Measurements from ENCODE around the gene PRKAR1B. TPM values are rescaled to one million over a fixed set of nuclear protein-coding genes. Genes with fewer than 3 reads are reported as not detected.

Gene PRKAR1B
- total RNA-seq, 1 experiment from 2014 or later = 20.4 TPM

GRCh38 chr7:732556-732955, 5.5 kb upstream of the PRKAR1B start:
- Histone ChIP-seq H3K36me3 (peaks cover 49% of the 10 kb centered on the region), H3K4me3 (no peak overlapping the region), H3K27me3 (no peaks in the 10 kb centered on the region), H3K9me3 (peaks cover 11% of the 10 kb centered on the region)
- DNase-seq = no peak

DNA sequence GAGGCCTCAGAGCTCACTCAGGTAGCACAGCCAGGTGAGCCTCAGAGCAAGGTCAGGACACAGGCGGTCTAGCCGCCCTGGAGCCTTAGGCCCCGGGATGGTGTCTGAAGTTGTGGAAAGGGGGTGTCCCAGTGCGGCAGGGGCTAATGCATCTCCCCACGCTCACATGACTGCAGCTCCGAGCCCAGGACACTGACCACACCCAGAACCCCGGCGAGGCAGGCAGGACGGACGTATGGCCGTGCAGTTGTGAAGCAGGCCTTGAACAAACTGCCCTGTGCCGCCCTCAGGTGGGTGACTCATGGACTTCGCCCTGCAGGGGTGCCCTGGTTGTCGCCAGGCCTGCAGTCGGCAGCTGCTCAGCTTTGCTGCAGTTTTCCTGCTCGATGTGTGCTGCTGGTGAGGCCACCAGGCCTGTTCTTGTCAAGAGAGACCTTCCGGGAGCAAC, 5.0 kb upstream of the PRKAR1B start:
- H3K4me3 ChIP-seq = no peak overlapping the region
- DNase-seq = no peak
- peaks cover 11% of the 10 kb centered on the region for H3K9me3 ChIP-seq
- H3K36me3 ChIP-seq = peaks cover 49% of the 10 kb centered on the region
- no peaks in the 10 kb centered on the region for H3K27me3 ChIP-seq

DNA sequence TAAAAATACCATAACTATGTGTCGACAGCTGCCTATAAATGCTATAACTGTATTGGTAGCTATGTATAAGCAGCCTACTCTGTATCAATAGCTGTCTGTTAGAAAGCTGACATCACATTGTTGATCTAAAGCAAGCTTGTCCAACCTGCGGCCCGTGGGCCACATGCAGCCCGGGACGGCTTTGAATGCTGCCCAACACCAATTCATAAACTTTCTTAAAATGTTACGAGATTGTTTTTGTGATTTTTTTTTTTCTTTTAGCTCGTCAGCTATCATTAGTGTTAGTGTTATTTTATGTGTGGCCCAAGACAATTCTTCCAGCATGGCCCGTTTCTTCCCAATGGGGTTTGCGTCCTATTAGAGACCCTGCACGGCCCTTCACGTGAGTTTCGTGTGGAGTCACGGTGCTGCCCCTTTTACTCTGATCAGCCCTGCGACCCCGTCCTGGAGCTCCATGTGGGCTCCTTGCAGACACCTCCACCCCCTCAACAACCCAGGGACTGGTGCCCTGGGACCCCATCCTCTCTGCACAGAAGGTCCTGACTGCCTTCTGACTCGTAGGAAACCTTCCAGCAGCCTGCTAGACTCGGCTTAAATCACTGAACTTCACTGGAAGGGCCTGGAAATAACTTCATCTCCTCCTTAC, 4.5 kb upstream of the PRKAR1B start:
- Histone ChIP-seq H3K36me3 (peaks cover 49% of the 10 kb centered on the region), H3K9me3 (peaks cover 11% of the 10 kb centered on the region), H3K4me3 (no peak overlapping the region), H3K27me3 (no peaks in the 10 kb centered on the region)
- DNase-seq = no peak

GRCh38 chr7:730501-731439, 3.7 kb upstream of the PRKAR1B start:
- no peak for DNase-seq
- H3K36me3 ChIP-seq = peaks cover 50% of the 10 kb centered on the region
- peaks cover 15% of the 10 kb centered on the region for H3K9me3 ChIP-seq
- no peak overlapping the region for H3K4me3 ChIP-seq
- no peaks in the 10 kb centered on the region for H3K27me3 ChIP-seq

GRCh38 chr7:729140-730000, 2.3 kb upstream of the PRKAR1B start:
- no peak for DNase-seq
- Histone ChIP-seq H3K9me3 (peaks cover 24% of the 10 kb centered on the region), H3K27me3 (no peaks in the 10 kb centered on the region)

GRCh38 chr7:728602-729001, 1.5 kb upstream of the PRKAR1B start:
- H3K27me3 ChIP-seq = no peaks in the 10 kb centered on the region

More at GRCh38 chr7:729140-730000, 2.3 kb upstream of the PRKAR1B start:
- peaks cover 57% of the 10 kb centered on the region for H3K36me3 ChIP-seq
- H3K4me3 ChIP-seq = no peak overlapping the region

GRCh38 chr7:727806-728460, 852 bp upstream of the PRKAR1B start:
- Histone ChIP-seq H3K9me3 (peaks cover 20% of the 10 kb centered on the region), H3K4me3 (peak overlapping the region; percentile 54), H3K36me3 (peaks cover 53% of the 10 kb centered on the region), H3K27me3 (no peaks in the 10 kb centered on the region)
- DNase-seq = no peak

More at GRCh38 chr7:728602-729001, 1.5 kb upstream of the PRKAR1B start:
- peaks cover 21% of the 10 kb centered on the region for H3K9me3 ChIP-seq
- DNase-seq = no peak
- peaks cover 56% of the 10 kb centered on the region for H3K36me3 ChIP-seq
- H3K4me3 ChIP-seq = peak overlapping the region; percentile 54; the same call in 1 of the 2 replicates

DNA sequence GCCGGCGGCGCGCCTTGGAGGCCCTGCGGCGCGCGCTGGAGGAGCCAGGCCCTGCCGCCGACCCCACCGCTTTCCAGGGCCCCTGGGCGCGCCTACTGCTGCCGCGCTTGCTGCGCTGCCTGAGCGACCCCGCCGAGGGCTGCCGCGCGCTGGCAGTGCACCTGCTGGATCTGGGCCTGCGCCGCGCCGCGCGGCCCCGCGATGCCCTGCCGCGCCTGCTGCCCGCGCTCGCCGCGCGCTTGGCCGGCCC, 302 bp downstream of the PRKAR1B start:
- Histone ChIP-seq H3K9me3 (peaks cover 23% of the 10 kb centered on the region), H3K27me3 (no peaks in the 10 kb centered on the region), H3K36me3 (peaks cover 47% of the 10 kb centered on the region), H3K4me3 (peak overlapping the region; percentile 54)
- DNase-seq = no peak

GRCh38 chr7:726084-726853, 812 bp downstream of the PRKAR1B start, which contains the start of gene DNAAF5:
Gene DNAAF5 (plus strand): TSS chr7:726699. CDS start chr7:726721, 22 bp downstream.
- peaks cover 23% of the 10 kb centered on the region for H3K9me3 ChIP-seq
- H3K27me3 ChIP-seq = no peaks in the 10 kb centered on the region
- DNase-seq = peak; percentile 88
- H3K4me3 ChIP-seq = peak within 1 kb of the TSS; percentile 54
- H3K36me3 ChIP-seq = peaks cover 45% of the 10 kb centered on the region

DNA sequence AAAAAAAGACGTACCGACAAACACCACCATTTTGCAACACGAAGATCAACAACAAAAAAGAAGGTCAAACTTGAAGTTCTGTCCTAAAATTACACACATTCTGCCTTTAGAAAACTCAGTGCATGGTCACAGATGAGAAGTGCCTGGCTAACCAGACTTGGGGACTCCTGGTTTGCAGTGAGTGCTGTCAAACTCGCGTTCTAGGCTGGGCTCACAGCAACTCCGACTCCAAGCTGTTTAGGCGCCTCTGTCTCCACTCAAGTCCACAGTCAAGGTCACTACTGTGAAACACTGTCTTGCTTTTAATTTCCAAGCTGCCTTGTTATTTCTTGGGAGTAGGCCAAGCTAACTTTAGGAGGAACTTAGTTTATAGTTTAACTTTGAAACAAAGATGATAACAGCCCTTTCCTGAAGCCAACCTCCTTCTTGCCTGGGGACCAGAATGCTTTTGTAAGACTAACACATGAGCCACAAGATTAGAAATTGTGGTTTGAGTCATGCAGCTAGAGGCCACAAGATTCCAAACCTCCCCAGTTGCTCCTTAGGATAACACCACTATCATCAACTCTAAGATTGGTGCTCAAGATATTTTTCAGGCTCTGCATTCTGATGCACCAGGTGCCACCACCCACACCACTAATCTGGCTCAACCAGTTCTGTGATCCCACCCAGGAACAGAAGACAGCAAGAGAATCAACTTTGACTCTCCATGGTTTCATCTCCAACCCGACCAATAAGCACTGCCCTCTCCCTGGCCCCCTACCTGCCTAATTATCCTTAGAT, 1.7 kb downstream of the PRKAR1B start:
- Histone ChIP-seq H3K9me3 (peaks cover 23% of the 10 kb centered on the region), H3K4me3 (peak overlapping the region; percentile 54), H3K36me3 (peaks cover 36% of the 10 kb centered on the region), H3K27me3 (no peaks in the 10 kb centered on the region)
- DNase-seq = no peak

- Histone ChIP-seq H3K36me3 (peaks cover 28% of the 10 kb centered on the region), H3K9me3 (peaks cover 23% of the 10 kb centered on the region), H3K4me3 (no peak overlapping the region), H3K27me3 (no peaks in the 10 kb centered on the region)
- no peak for DNase-seq
Observed at GRCh38 chr7:724298-724697, 2.8 kb downstream of the PRKAR1B start.

GRCh38 chr7:723541-723940, 3.5 kb downstream of the PRKAR1B start:
- H3K27me3 ChIP-seq = no peaks in the 10 kb centered on the region
- peaks cover 23% of the 10 kb centered on the region for H3K9me3 ChIP-seq
- DNase-seq = no peak
- H3K4me3 ChIP-seq = no peak overlapping the region
- peaks cover 28% of the 10 kb centered on the region for H3K36me3 ChIP-seq

GRCh38 chr7:721619-722248, 5.3 kb downstream of the PRKAR1B start:
- peaks cover 28% of the 10 kb centered on the region for H3K36me3 ChIP-seq
- no peak for DNase-seq
- peaks cover 23% of the 10 kb centered on the region for H3K9me3 ChIP-seq
- H3K4me3 ChIP-seq = no peak overlapping the region
- no peaks in the 10 kb centered on the region for H3K27me3 ChIP-seq

DNA sequence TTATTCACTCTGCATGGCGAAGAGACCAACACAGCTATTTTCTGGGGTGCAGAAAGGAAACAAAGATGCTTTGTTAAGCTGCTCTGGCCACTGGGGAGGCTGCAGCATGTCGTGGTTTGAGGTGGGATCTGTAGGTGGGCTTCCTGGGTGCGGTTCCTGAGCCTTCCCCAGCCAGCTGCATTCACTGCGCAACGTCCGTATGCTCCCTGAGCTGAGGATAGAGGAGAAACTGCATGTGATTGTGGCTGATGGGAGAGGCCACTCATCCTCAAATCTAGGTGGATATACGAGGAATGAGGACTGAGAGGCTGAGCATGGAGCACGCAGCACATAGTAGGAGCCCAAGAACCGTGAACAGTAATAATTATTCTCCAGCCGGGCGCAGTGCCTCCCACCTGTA, 10.4 kb downstream of the PRKAR1B start:
- no peaks in the 10 kb centered on the region for H3K36me3 ChIP-seq
- no peak overlapping the region for H3K4me3 ChIP-seq
- no peak for DNase-seq
- H3K9me3 ChIP-seq = no peaks in the 10 kb centered on the region; the same call in 1 of the 2 replicates
- no peaks in the 10 kb centered on the region for H3K27me3 ChIP-seq

DNA sequence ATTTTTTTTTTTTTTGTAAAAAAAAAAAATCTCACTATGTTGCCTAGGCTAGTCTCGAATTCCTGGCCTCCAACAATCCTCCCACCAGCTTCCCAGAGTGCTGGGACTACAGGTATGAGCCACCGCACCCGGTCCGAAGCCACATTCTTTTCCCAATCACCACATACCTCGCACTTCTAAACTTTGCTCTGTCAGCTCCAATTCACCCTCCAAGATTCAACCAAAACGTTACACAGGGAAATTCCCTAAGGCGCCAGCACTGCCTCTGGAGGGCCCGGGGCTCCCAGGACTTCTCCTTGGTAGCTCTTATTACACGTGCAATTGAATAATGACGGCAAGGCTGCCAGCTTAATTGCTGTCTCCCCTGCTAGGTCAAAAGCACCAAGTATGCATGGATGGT, 10.9 kb downstream of the PRKAR1B start:
- no peaks in the 10 kb centered on the region; the same call in 1 of the 2 replicates for H3K9me3 ChIP-seq
- no peaks in the 10 kb centered on the region for H3K27me3 ChIP-seq
- no peaks in the 10 kb centered on the region for H3K36me3 ChIP-seq
- DNase-seq = no peak
- no peak overlapping the region for H3K4me3 ChIP-seq

Data from MG63 (cell line).